ENCODE measurements around the gene STK36. TPM values are rescaled to one million over a fixed set of nuclear protein-coding genes. Genes with fewer than 3 reads are reported as not detected.

Gene STK36
- total RNA-seq, 1 donor: 2.0 TPM

GRCh38 chr2:218701806-218702205 is 29.9 kb downstream of the STK36 start:
- Histone ChIP-seq H3K9me3 (ENCODE audit: low read depth, low read length) (no peaks in the 10 kb centered on the region), H3K4me1 (ENCODE audit: insufficient read depth, low read length) (no peaks in the 10 kb centered on the region), H3K4me3 (ENCODE audit: low read length) (no peak overlapping the region), H3K27me3 (ENCODE audit: insufficient read depth, low read length) (peaks cover 2% of the 10 kb centered on the region)

GRCh38 chr2:218703341-218703740 is 31.5 kb downstream of the STK36 start:
- Histone ChIP-seq H3K9me3 (ENCODE audit: low read depth, low read length) (no peaks in the 10 kb centered on the region), H3K4me3 (ENCODE audit: low read length) (no peak overlapping the region), H3K27me3 (ENCODE audit: insufficient read depth, low read length) (peaks cover 2% of the 10 kb centered on the region), H3K4me1 (ENCODE audit: insufficient read depth, low read length) (no peaks in the 10 kb centered on the region)

GRCh38 chr2:218708086-218708485 is 36.2 kb downstream of the STK36 start:
- peaks cover 2% of the 10 kb centered on the region for H3K27me3 ChIP-seq (ENCODE audit: insufficient read depth, low read length)
- H3K9me3 ChIP-seq (ENCODE audit: low read depth, low read length): no peaks in the 10 kb centered on the region
- no peak overlapping the region for H3K4me3 ChIP-seq (ENCODE audit: low read length)
- H3K4me1 ChIP-seq (ENCODE audit: insufficient read depth, low read length): peaks cover 24% of the 10 kb centered on the region

GRCh38 chr2:218709908-218710307 is 38.0 kb downstream of the STK36 start:
- Histone ChIP-seq H3K27me3 (ENCODE audit: insufficient read depth, low read length) (peaks cover 2% of the 10 kb centered on the region), H3K9me3 (ENCODE audit: low read depth, low read length) (no peaks in the 10 kb centered on the region), H3K4me3 (ENCODE audit: low read length) (no peak overlapping the region), H3K4me1 (ENCODE audit: insufficient read depth, low read length) (peaks cover 41% of the 10 kb centered on the region)

GRCh38 chr2:218710334-218710686 is 38.4 kb downstream of the STK36 start:
- H3K9me3 ChIP-seq (ENCODE audit: low read depth, low read length): no peaks in the 10 kb centered on the region
- H3K4me1 ChIP-seq (ENCODE audit: insufficient read depth, low read length): peaks cover 44% of the 10 kb centered on the region
- H3K27me3 ChIP-seq (ENCODE audit: insufficient read depth, low read length): peaks cover 2% of the 10 kb centered on the region
- H3K4me3 ChIP-seq (ENCODE audit: low read length): peak overlapping the region; percentile 78

GRCh38 chr2:218710687-218711549 is 39.0 kb downstream of the STK36 start, which contains the start of gene TTLL4:
TTLL4 (plus strand) TSS chr2:218710835; CDS start chr2:218737677, 26,842 bp downstream.
- Histone ChIP-seq H3K9me3 (ENCODE audit: low read depth, low read length) (no peaks in the 10 kb centered on the region), H3K4me3 (ENCODE audit: low read length) (peak within 1 kb of the TSS; percentile 78), H3K4me1 (ENCODE audit: insufficient read depth, low read length) (peaks cover 45% of the 10 kb centered on the region), H3K27me3 (ENCODE audit: insufficient read depth, low read length) (peaks cover 2% of the 10 kb centered on the region)

- H3K4me3 ChIP-seq (ENCODE audit: low read length): peak overlapping the region; percentile 78
- H3K9me3 ChIP-seq (ENCODE audit: low read depth, low read length): no peaks in the 10 kb centered on the region
- H3K27me3 ChIP-seq (ENCODE audit: insufficient read depth, low read length): no peaks in the 10 kb centered on the region
- peaks cover 45% of the 10 kb centered on the region for H3K4me1 ChIP-seq (ENCODE audit: insufficient read depth, low read length)
Observed at GRCh38 chr2:218711550-218711929, 39.7 kb downstream of the STK36 start.

- peaks cover 63% of the 10 kb centered on the region for H3K4me1 ChIP-seq (ENCODE audit: insufficient read depth, low read length)
- no peak overlapping the region for H3K4me3 ChIP-seq (ENCODE audit: low read length)
- no peaks in the 10 kb centered on the region for H3K9me3 ChIP-seq (ENCODE audit: low read depth, low read length)
- no peaks in the 10 kb centered on the region for H3K27me3 ChIP-seq (ENCODE audit: insufficient read depth, low read length)
Observed at GRCh38 chr2:218713922-218714321, 42.0 kb downstream of the STK36 start.

DNA sequence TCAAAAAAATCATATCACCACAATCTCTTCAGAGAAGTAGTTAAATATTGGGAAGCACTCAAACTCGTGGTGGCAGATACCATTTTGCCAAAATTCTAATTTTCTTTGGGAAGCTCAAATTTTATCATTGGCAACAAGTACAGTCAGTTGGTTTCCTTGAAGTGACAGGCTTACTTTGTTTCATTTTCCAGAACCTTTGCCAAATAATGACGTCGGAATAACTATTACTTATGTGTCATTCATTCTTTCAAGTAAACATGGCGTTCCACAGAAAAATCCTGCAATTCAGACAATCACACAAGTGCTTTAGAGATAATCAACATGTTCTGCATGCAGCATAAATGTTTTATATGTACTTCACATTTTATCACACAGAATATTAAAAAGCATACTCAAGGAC is 44.2 kb downstream of the STK36 start:
- Histone ChIP-seq H3K9me3 (ENCODE audit: low read depth, low read length) (no peaks in the 10 kb centered on the region), H3K27me3 (ENCODE audit: insufficient read depth, low read length) (no peaks in the 10 kb centered on the region), H3K4me3 (ENCODE audit: low read length) (no peak overlapping the region), H3K4me1 (ENCODE audit: insufficient read depth, low read length) (peaks cover 58% of the 10 kb centered on the region)

DNA sequence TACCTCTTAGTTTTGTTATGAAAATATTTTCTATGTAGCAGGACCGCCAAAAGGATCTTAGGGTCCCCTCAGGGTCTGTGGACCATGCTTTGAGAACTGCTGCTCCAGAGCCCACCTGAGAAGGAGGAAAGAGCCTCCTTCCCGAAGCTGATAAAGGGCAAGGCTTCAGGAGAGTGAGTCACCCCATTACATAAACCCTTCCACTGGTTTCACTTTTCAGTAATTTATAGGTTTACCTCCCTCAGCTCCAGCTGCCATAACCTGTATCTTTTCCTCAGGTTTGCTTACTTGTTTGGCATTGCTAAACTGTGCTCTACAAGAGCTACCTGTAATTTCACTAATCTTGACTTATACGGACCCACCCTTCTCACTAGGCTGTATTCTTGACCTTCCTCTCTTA is 45.4 kb downstream of the STK36 start:
- Histone ChIP-seq H3K9me3 (ENCODE audit: low read depth, low read length) (no peaks in the 10 kb centered on the region), H3K4me1 (ENCODE audit: insufficient read depth, low read length) (peaks cover 46% of the 10 kb centered on the region), H3K4me3 (ENCODE audit: low read length) (no peak overlapping the region), H3K27me3 (ENCODE audit: insufficient read depth, low read length) (no peaks in the 10 kb centered on the region)

GRCh38 chr2:218718058-218718457 is 46.2 kb downstream of the STK36 start:
- no peak overlapping the region for H3K4me3 ChIP-seq (ENCODE audit: low read length)
- no peaks in the 10 kb centered on the region for H3K9me3 ChIP-seq (ENCODE audit: low read depth, low read length)
- H3K27me3 ChIP-seq (ENCODE audit: insufficient read depth, low read length): no peaks in the 10 kb centered on the region
- H3K4me1 ChIP-seq (ENCODE audit: insufficient read depth, low read length): peaks cover 46% of the 10 kb centered on the region

DNA sequence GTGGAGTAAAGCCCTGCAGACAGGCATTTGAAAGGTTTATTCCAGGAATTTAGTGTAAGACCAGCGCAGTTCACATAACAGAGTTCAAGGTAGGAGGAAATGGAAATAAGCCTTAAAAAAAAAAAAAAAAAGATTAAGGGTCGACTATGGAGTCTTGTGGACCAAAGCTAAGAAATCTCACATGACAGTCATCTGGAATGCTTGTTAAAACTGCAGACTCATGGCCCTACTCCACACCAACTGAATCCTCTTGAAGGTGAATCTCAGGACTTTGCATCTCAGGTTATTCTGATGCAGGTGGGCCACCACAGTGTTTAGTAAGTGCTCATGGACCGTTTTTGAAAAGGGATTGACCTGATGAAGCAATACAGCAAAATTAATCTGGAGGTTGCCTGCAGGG is 47.6 kb downstream of the STK36 start:
- Histone ChIP-seq H3K9me3 (ENCODE audit: low read depth, low read length) (no peaks in the 10 kb centered on the region), H3K4me3 (ENCODE audit: low read length) (no peak overlapping the region), H3K4me1 (ENCODE audit: insufficient read depth, low read length) (peaks cover 35% of the 10 kb centered on the region), H3K27me3 (ENCODE audit: insufficient read depth, low read length) (no peaks in the 10 kb centered on the region)

DNA sequence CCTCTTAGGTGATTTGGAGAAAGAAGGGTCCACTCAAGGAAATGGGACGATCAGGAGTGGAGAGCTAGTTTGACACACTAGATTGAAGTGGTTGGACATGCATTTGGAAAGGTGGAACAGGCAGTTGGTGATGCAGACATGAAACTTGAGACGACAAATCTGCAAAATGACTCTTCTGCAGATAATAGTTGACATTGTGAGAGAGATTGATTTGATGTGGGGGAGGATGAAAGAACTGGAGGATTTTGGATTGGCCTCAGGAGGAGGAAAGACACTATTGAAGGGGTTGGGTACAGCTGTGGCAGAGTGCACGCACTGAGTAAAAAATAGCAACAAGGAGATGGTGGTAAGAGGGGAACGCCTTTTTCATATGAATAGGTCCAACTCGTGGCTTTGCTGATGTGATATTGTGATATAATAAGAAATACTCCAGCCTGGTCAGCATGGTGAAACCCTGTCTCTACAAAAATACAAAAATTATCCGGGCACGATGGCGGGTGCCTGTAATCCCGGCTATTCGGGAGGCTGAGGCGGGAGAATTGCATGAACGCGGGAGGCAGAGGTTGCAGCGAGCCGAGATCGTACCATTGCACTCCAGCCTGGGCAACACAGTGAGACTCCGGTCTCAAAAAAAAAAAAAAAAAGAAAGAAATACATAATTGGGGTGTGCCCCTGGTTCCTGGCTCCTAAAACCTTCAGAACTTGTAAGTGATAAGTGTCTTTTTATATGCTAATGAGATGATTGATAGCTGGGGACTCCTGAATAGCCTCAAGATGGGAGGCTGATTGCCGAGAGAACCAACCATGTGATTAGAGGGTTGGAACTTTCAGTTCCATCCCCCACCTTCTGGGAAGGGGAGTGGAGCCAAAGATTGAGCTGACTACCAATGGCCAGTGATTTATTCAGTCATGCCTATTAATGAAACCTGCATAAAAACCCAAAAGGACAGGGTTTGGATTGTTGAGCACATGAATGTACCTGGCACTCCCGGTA is 48.5 kb downstream of the STK36 start:
- Histone ChIP-seq H3K4me1 (ENCODE audit: insufficient read depth, low read length) (peaks cover 29% of the 10 kb centered on the region), H3K4me3 (ENCODE audit: low read length) (no peak overlapping the region), H3K27me3 (ENCODE audit: insufficient read depth, low read length) (no peaks in the 10 kb centered on the region), H3K9me3 (ENCODE audit: low read depth, low read length) (no peaks in the 10 kb centered on the region)

DNA sequence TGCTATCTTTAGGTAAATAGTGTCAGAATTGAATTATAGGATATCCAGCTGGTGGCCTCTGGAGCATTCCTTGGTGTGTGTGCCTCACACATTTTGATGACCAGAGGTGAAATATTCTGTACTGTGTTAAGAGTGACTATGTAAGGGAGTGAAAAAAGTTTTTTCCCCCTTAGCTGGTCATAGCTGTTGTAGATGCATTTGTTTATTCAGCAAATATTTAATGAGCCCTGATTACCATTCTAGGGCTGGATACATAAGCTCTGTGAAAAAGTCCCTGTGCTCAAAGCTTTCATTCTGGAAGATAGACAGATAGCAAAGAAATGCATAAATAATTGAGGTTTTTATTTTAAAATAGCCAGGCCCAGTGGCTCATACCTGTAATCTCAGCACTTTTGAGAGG is 49.6 kb downstream of the STK36 start:
- Histone ChIP-seq H3K27me3 (ENCODE audit: insufficient read depth, low read length) (no peaks in the 10 kb centered on the region), H3K4me1 (ENCODE audit: insufficient read depth, low read length) (peaks cover 28% of the 10 kb centered on the region), H3K4me3 (ENCODE audit: low read length) (no peak overlapping the region), H3K9me3 (ENCODE audit: low read depth, low read length) (peaks cover 8% of the 10 kb centered on the region)

DNA sequence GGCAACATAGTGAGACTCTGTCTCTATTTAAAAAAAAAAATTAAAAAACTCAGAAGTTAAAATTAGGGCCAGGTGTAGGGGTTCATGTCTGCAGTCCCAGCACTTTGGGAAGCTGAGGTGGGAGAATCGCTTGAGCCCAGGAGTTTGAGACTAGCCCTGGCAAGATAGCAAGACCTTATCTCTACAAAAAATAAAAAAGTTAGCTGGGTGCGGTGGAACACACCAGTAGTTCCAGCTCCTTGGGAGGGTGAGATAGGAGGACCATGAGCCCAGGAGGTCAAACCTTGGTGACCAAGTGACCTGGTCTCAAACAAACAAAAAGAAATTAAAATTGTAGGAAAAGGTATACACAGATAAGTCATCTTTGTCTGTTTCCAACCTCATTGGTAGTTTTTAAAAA is 50.0 kb downstream of the STK36 start:
- Histone ChIP-seq H3K9me3 (ENCODE audit: low read depth, low read length) (peaks cover 10% of the 10 kb centered on the region), H3K27me3 (ENCODE audit: insufficient read depth, low read length) (no peaks in the 10 kb centered on the region), H3K4me1 (ENCODE audit: insufficient read depth, low read length) (peaks cover 26% of the 10 kb centered on the region)

More for the DNA sequence above, 50.0 kb downstream of the STK36 start:
- H3K4me3 ChIP-seq (ENCODE audit: low read length): no peak overlapping the region
